ENCODE results near the gene PRMT2.
"Not testable (repeated sequence)": the region's sequence is repeated elsewhere in the genome, so short reads cannot be mapped to it uniquely, and the experiment has no call there.

PRMT2 gene

GRCh38 chr21:46617267-46618051, 18.0 kb upstream of the PRMT2 start:
- no peak for DNase-seq (ENCODE audit: low read depth in 1 of 2, low spot score in 1 of 2)

GRCh38 chr21:46618738-46619379, 16.6 kb upstream of the PRMT2 start:
- DNase-seq (ENCODE audit: low read depth in 1 of 2, low spot score in 1 of 2), result no peak

GRCh38 chr21:46619846-46620245, 15.6 kb upstream of the PRMT2 start:
- DNase-seq (ENCODE audit: low read depth in 1 of 2, low spot score in 1 of 2), result no peak

- no peak for DNase-seq (ENCODE audit: low read depth in 1 of 2, low spot score in 1 of 2)
Measured at GRCh38 chr21:46620846-46621245, 14.6 kb upstream of the PRMT2 start.

- no peak for DNase-seq (ENCODE audit: low read depth in 1 of 2, low spot score in 1 of 2)
Measured at GRCh38 chr21:46621457-46622182, 13.9 kb upstream of the PRMT2 start.

GRCh38 chr21:46622226-46622625, 13.2 kb upstream of the PRMT2 start:
- no peak for DNase-seq (ENCODE audit: low read depth in 1 of 2, low spot score in 1 of 2)

GRCh38 chr21:46624050-46624449, 11.4 kb upstream of the PRMT2 start:
- DNase-seq (ENCODE audit: low read depth in 1 of 2, low spot score in 1 of 2), result no peak

- DNase-seq (ENCODE audit: low read depth in 1 of 2, low spot score in 1 of 2), result no peak
Measured at GRCh38 chr21:46625759-46626158, 9.7 kb upstream of the PRMT2 start.

- no peak for DNase-seq (ENCODE audit: low read depth in 1 of 2, low spot score in 1 of 2)
Measured at GRCh38 chr21:46626536-46626935, 8.9 kb upstream of the PRMT2 start.

GRCh38 chr21:46626975-46627501, 8.4 kb upstream of the PRMT2 start:
- no peak for DNase-seq (ENCODE audit: low read depth in 1 of 2, low spot score in 1 of 2)

GRCh38 chr21:46627726-46628125, 7.7 kb upstream of the PRMT2 start:
- no peak for DNase-seq (ENCODE audit: low read depth in 1 of 2, low spot score in 1 of 2)

- DNase-seq (ENCODE audit: low read depth in 1 of 2, low spot score in 1 of 2), result no peak
Measured at GRCh38 chr21:46628868-46629267, 6.6 kb upstream of the PRMT2 start.

GRCh38 chr21:46630915-46631314, 4.6 kb upstream of the PRMT2 start:
- DNase-seq (ENCODE audit: low read depth in 1 of 2, low spot score in 1 of 2), result not testable (repeated sequence)

- no peak for DNase-seq (ENCODE audit: low read depth in 1 of 2, low spot score in 1 of 2)
Measured at GRCh38 chr21:46633566-46633965, 1.9 kb upstream of the PRMT2 start.

GRCh38 chr21:46634427-46634826, 1.0 kb upstream of the PRMT2 start:
- DNase-seq (ENCODE audit: low read depth in 1 of 2, low spot score in 1 of 2), result no peak

GRCh38 chr21:46634966-46635323, 529 bp upstream of the PRMT2 start:
- no peak for DNase-seq (ENCODE audit: low read depth in 1 of 2, low spot score in 1 of 2)

GRCh38 chr21:46636181-46636512, 673 bp downstream of the PRMT2 start:
- DNase-seq (ENCODE audit: low read depth in 1 of 2, low spot score in 1 of 2), result no peak

- no peak for DNase-seq (ENCODE audit: low read depth in 1 of 2, low spot score in 1 of 2)
Measured at GRCh38 chr21:46636550-46637285, 1.2 kb downstream of the PRMT2 start.

- DNase-seq (ENCODE audit: low read depth in 1 of 2, low spot score in 1 of 2), result no peak
Measured at GRCh38 chr21:46637952-46638746, 2.7 kb downstream of the PRMT2 start.
